KG1 (cell line): ENCODE data around the gene CYP11A1.

Source experiments
- DNase-seq: peaks from one replicate; lab custom pipeline; 2025; lab: John Stamatoyannopoulos, UW

CYP11A1 gene

DNA sequence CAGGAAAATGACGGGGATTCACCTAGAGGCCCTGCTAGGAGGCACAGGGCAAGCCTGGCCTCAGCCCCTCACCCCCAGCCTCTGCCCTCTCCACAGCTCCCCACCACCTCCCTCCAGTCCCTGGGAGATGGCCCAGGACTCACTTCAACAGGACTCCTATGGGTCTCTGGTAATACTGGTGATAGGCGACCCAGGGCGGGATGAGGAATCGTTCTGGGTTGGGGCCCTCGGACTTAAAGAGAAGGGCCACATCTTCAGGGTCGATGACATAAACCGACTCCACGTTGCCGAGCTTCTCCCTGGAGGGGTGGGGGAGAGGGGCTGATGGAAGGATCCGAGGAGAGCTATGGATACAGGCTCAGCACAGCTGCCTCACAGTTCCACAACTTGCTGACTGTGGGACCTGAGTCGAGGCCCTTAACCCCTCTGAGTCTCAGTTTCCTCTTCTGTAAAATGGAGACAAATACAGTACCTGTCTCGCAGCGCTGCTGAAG lies 19.6 kb downstream of the CYP11A1 start:
- DNase-seq, result no peak

GRCh38 chr15:74345051-74345450 lies 22.4 kb downstream of the CYP11A1 start:
- DNase-seq, result no peak

DNA sequence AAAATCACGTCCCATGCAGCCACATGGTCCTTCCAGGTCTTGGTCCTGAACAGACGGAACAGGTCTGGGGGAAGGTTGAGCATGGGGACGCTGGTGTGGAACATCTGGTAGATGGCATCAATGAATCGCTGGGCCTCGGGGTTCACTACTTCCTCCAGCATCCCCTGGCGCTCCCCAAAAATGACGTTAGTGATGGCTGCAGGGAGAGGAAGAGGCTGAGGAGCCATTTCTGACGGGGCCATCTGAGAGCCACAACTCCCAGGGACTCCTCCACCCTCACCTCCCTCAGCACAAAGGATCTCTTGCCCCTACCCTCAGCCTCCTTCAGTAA lies 23.7 kb downstream of the CYP11A1 start:
- no peak for DNase-seq

DNA sequence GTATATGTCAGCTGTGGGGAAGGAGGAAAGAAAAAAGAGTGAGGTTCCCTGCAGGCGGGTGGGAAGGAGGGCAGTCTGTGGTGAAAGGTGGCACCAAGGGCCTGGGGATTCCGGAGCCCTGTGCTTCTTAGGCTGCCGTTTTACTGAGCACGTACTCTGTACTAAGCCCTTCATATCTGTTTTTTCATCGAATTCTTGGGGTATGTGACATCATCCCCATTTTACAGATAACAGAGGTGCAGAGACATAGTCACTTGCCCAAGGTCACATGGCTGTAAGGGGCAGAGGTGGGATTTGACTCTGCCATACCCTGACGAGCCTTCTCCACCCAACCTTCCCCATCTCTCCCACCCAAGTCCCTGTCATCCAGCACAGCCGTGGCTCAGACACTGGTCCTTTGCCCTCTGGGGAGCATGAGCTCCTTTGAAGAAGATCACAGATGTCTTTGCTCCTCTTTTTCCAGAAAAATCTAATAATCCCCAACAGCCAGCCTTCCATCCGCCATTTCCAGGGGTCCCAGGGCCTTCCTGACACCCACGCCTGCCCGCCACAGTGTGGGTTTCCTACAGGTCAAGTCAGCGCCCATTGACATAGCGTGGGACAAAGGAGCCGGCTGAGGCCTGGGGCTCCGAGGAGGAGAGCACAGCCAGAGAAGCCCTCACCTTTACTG lies 24.2 kb downstream of the CYP11A1 start:
- DNase-seq, result no peak

GRCh38 chr15:74340150-74340549 lies 27.3 kb downstream of the CYP11A1 start:
- DNase-seq, result no peak

- DNase-seq, result no peak
These were observed 28.1 kb downstream of the CYP11A1 start for GRCh38 chr15:74339371-74339770.

GRCh38 chr15:74338676-74339075 lies 28.8 kb downstream of the CYP11A1 start:
- no peak for DNase-seq

DNA sequence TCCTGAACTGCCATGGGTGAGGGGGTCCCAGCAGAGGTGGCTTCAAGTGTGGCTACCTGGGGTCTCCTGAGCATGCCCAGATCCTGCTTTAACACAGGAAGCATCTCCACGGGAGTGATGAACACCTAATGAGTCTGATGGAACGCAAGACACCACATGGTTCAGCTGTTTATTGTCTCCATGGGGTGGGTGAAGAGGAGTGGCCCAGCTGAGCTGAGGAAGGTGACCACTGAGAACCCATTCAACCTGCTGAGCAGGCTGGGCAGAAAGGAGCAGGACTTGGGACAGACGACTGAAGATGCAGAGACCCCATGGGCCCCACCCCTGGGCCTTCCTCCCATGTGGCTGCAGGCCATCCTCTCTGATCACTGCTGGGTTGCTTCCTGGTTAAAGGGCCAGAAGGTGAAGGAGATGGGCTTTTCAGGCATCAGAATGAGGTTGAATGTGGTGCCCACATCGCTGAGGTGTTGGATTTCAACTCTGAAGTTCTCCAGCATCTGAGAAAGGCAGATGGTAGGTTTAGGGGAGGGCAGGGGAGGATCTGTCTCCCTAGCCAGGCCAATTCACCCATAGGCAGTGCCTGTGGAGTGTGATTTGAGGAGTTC lies 29.7 kb downstream of the CYP11A1 start:
- no peak for DNase-seq

DNA sequence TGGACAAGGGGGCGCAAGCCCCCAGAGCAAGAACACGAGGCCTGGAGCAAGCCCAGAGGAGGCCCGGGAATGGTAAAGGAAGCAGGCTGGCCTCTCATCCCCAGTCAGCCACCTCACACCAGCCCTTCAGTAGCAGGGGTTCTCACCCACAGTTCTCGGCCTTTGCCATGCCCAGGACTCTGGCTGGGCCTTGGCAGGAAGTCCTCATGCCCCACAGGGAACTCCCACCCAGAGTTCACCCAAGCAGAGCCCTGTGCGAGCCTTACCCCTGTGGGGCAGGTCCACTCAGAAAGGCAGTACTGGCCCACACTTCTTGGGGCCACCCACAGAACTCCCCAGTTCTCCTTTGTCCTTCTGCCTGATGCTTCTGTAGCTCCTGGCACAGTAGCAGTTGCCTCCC lies 30.3 kb downstream of the CYP11A1 start:
- no peak for DNase-seq

DNA sequence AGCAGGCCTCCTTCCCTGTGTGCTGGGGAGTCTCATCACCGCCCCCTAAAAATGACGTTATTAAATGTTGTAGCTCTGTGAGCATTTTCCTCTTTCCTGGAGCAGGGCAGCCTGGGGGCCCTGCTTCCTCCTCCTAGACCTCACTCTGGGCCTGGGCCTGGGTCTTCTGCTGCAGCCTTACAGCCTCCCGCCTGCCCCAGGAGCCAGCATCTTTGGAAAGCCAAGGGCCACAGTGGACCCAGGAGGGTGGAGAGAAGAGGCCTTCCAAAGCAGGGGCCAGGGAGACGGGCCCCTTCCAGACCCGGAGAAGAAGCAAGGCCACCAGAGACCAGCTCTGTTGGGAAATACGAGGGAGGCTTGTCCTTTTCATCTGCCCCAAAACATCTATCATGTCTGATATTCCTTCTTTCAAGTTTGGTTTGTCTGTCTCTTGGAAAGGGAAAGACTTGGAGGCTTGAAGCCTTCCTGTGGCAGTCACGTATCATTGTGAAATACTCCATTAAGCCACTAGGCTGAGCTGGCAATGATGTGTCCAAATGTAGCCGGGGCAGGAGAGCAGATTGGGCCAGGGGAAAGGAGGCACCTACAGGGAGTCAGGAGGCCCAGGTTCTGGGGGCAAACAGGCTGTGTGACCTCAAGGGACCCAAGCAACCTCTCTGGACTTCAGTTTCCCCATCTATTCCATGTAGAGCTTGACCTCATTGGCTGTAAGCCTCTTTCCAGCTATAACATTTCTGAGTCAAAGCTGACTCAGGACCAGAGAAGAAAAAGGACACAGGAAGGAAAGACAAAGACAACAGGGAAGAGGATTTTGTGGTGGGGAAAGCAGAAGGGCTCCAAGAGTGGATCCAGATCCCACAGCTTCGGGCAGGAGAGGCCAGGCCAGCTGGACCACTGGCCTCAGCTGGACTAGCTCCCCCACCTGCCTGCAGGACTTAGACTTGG lies 31.1 kb downstream of the CYP11A1 start:
- no peak for DNase-seq

DNA sequence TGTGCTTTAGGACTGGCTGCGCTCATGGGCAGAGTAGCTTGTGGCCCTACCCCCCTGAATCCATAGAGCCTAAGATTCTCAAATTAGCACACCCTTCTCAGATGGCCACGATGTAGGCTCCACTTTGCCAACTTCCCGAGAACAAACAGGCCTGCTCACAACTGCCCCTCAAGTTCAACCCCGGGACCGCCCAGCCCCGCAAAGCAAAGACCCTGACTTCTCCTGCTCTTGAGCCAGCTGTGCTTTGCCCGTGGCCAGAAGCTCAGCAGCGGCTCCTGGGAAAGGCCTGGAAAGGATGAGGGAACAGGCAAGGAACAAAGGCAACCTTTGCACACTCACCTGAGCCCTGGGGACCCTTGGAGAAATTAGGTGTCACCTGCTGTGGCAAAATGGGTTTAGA lies 32.0 kb downstream of the CYP11A1 start:
- no peak for DNase-seq

DNA sequence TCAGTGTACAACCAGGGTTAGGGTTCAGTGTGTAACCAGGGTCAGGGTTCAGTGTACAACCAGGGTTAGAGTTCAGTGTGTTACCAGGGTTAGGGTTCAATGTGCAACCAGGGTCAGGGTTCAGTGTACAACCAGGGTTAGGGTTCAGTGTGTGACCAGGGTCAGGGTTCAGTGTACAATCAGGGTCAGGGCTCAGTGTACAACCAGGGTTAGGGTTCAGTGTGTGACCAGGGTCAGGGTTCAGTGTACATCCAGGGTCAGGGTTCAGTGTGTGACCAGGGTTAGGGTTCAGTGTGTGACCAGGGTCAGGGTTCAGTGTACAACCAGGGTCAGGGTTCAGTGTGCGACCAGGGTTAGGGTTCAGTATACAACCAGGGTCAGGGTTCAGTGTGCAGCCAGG lies 33.3 kb downstream of the CYP11A1 start:
- no peak for DNase-seq

- no peak for DNase-seq
These were observed 33.8 kb downstream of the CYP11A1 start for GRCh38 chr15:74333662-74334061.

- no peak for DNase-seq
These were observed 34.4 kb downstream of the CYP11A1 start for GRCh38 chr15:74333093-74333492.

DNA sequence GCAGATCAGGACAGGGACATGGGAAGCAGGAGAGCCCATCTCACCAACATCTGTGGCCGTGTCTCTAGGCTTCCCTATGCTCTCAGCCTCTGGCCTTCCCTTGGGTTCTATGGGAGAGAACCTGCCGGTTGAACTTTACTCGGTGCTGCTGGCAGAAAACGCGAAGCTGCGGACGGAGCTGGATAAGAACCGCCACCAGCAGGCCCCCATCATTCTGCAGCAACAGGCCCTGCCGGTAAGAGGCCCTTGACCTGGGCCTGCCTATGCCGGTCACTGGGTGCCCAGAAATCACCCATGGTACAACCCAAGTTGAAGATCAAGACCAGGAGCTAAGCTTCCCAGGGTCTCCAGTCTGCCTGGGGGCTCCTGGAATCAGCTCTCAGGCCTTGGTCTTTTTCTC lies 34.8 kb downstream of the CYP11A1 start:
- DNase-seq, result no peak

- no peak for DNase-seq
These were observed 35.4 kb downstream of the CYP11A1 start for GRCh38 chr15:74332011-74332410.

GRCh38 chr15:74330861-74331408 lies 36.5 kb downstream of the CYP11A1 start:
- DNase-seq, result no peak

GRCh38 chr15:74328331-74329056 lies 39.0 kb downstream of the CYP11A1 start:
- DNase-seq, result no peak

GRCh38 chr15:74327756-74328155 lies 39.7 kb downstream of the CYP11A1 start:
- DNase-seq, result no peak

- DNase-seq, result no peak
These were observed 40.7 kb downstream of the CYP11A1 start for GRCh38 chr15:74326746-74327145.

- no peak for DNase-seq
These were observed 42.7 kb downstream of the CYP11A1 start for GRCh38 chr15:74324714-74325113.
